RWPE1 (cell line): ENCODE data around the gene ARMC2.

Experiments used
- CTCF ChIA-PET: fragments of 350-600 bp; sonication (Branson Sonifier 250); formaldehyde crosslinking; extraction: SDS; loops from one replicate; lab custom pipeline; 2021; lab: Yijun Ruan, JAX
- POLR2A ChIA-PET: fragments of 400-600 bp; formaldehyde crosslinking; extraction: SDS; loops from one replicate; lab custom pipeline; 2020; ENCODE audit warnings: antibody characterized with exemption; ENCODE audit not compliant: low non-redundant PET; lab: Yijun Ruan, JAX
- DNase-seq: peaks from one replicate; pipeline ENCODE4 v3.0.0; 2012; ENCODE audit warnings: low spot score
- H3K27ac ChIP-seq: fragments of 450-650 bp; 2 replicates; pipeline ENCODE4 v1.5.1; 2017
- TF ChIP-seq, protein P1 (sequence below): fragments of 450-650 bp; conservative IDR thresholded peaks from 2 replicates; pipeline ENCODE4 v1.5.1; 2017; ENCODE audit warnings: low read depth, mild to moderate bottlenecking

The ARMC2 gene

DNA sequence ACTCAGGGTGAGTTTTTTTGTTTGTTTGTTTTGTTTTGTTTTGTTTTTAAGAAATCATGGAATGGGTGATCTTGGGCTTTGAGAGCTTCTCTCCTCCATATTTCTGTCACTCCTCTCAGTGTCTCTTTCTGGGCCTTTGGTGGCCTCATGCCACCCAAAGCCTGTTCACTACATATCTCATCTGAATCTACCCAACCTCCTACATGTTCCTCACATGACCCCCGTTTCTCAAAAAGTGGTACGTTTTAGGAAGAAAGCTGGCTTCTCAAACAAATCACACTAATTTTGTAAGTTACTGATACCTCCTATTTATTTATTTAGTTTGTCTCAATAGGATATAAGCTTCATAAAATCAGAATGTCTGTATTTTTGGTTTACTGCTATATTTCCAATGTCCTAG, 166.4 kb downstream of the ARMC2 start:
- no peak overlapping the region for H3K27ac ChIP-seq
- ChIA-PET CTCF (interaction anchor here (0.6 kb wide), 1 partner anchor 10 kb away, joined by 3 read pairs; no protein-coding TSS in a partner anchor), POLR2A (no interaction called here)
- no peak for DNase-seq
- TF ChIP-seq, protein P1, sequence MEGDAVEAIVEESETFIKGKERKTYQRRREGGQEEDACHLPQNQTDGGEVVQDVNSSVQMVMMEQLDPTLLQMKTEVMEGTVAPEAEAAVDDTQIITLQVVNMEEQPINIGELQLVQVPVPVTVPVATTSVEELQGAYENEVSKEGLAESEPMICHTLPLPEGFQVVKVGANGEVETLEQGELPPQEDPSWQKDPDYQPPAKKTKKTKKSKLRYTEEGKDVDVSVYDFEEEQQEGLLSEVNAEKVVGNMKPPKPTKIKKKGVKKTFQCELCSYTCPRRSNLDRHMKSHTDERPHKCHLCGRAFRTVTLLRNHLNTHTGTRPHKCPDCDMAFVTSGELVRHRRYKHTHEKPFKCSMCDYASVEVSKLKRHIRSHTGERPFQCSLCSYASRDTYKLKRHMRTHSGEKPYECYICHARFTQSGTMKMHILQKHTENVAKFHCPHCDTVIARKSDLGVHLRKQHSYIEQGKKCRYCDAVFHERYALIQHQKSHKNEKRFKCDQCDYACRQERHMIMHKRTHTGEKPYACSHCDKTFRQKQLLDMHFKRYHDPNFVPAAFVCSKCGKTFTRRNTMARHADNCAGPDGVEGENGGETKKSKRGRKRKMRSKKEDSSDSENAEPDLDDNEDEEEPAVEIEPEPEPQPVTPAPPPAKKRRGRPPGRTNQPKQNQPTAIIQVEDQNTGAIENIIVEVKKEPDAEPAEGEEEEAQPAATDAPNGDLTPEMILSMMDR, result no peak

DNA sequence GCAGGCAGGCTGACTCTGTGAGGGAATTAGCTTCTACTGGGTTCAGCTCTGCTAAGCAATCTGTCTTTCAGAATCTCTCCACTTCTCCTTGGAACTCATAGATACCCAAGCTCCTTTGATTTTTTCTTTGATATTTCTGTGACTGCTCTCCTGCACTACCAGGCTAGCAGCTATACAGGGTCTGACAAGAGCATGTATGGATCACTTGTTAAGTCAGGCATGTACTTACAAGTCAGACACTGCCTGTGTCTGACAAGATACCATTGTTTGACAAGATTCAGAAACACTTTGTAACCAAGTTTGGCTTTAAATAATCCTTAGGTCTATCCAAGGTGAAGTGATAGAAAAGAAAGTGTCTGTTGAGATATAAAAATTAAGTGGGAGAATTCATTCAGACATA, 167.0 kb downstream of the ARMC2 start:
- peak; percentile 9 for DNase-seq
- ChIA-PET POLR2A (no interaction called here), CTCF (interaction anchor here (0.7 kb wide), 1 partner anchor 36 kb away, joined by 3 read pairs; no protein-coding TSS in a partner anchor)
- TF ChIP-seq, protein P1, result no peak
- H3K27ac ChIP-seq, result no peak overlapping the region

DNA sequence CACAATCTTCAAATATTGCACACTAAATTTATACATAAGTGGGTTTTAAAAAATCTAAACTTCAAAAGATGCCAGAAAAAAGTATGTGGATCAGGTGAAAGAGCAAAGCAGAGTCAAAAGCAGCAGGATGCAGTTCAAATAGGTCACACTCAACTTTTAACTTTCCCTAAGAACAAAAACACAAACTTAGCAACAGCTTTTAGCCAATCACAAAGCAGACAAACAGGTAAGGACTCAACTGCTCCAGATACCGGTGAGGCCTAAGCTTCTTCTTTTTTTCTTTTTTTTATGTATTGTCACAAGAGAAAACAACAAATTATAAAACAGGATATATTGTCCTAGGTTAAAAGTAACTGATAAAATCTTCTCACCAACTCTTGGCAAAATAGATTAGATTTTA, 171.7 kb downstream of the ARMC2 start:
- TF ChIP-seq, protein P1, result no peak
- H3K27ac ChIP-seq, result no peak overlapping the region
- ChIA-PET CTCF (no interaction called here), POLR2A (no interaction called here)
- no peak for DNase-seq

DNA sequence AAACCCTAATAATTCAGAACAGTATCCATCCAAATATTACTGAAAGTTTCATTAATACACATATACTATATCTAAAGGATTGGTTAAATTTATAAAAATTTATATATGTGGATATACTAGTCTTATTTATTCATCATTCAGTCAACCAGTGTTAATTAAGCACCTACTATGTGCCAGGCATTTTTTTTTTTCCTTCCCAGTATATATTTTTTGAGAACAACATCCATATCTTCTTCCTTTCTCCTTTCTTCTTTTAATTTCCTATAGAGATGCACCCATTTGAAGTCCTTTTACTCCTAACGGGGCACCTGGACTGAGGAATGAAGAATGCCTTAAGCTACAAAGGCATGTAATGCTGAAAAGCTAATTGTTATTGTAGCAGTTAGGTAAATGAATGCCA, 173.6 kb downstream of the ARMC2 start:
- CTCF ChIA-PET, result no interaction called here
- no peak overlapping the region for H3K27ac ChIP-seq
- POLR2A ChIA-PET, result no interaction called here
- TF ChIP-seq, protein P1, result no peak
- DNase-seq, result no peak

DNA sequence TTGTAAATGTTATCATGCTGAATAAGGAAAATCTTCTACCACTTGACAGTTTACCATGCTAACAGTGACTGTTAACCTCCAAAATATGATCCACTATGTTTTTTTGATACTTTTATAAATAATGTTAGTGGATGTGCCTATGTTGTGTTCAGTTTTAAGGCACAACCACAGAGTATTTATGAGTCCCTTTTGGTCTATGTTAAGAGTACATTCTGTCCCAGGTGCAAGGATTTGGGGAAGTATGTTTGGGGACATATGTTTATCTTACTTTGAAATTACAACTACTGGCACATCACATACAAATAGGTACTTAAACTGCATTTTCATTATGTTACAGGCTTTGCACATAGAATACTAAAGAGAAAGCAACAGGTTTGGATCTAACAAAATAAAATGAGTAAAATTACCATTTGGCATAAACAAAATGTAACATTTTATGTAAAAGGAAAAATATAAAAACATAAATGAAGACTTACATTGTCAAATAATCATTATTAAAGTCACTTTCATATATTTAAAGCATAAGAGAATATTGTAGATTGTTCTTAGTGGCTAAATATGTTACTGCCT, 175.2 kb downstream of the ARMC2 start:
- H3K27ac ChIP-seq, result no peak overlapping the region
- TF ChIP-seq, protein P1, result no peak
- POLR2A ChIA-PET, result no interaction called here
- no peak for DNase-seq
- CTCF ChIA-PET, result no interaction called here
